Measurements from ENCODE around the gene TIMM13. TPM values are rescaled to one million over a fixed set of nuclear protein-coding genes. Genes with fewer than 3 reads are reported as not detected.

TIMM13 gene
- polyA plus RNA-seq, 2 of the 4 experiments (the other 2 are of a cell fraction) = 24.7 to 81.2 TPM

- Histone ChIP-seq H3K9me3 (no peaks in the 10 kb centered on the region), H3K4me3 (peak overlapping the region; percentile 95), H3K27ac (peak overlapping the region; percentile 89 to 96), H3K4me2 (peak overlapping the region; percentile 92), H3K4me1 (peaks cover 9% of the 10 kb centered on the region)
- TF ChIP-seq RCOR1 (IDR thresholded peaks at IDR 0.05; ENCODE audit: low read depth, low read length) (0 out of 2 replicates have a peak, but pooled peaks have one; percentile 57), MAX (IDR thresholded peaks at IDR 0.05) (peak; percentile 60; the same call in 1 of the 2 replicates), HDAC2 (IDR thresholded peaks at IDR 0.05) (peak; percentile 92), KDM1A (IDR thresholded peaks at IDR 0.05; ENCODE audit: low read depth) (peak; percentile 98), CHD4 (IDR thresholded peaks at IDR 0.05; ENCODE audit: borderline replicate concordance) (peak; percentile 92; the same call in 1 of the 2 replicates), MAFK (IDR thresholded peaks at IDR 0.05; ENCODE audit: partially characterized antibody) (no peak), EHF (CRISPR knock-in tag; IDR thresholded peaks at IDR 0.05) (no peak), TP53 (CRISPR knock-in tag; IDR thresholded peaks at IDR 0.05) (0 out of 2 replicates have a peak, but pooled peaks have one; percentile 9)
- POLR2A ChIA-PET = interaction anchor here (0.6 to 5.2 kb wide), 55 partner anchors 9 to 1341 kb away, joined by 3 to 211 read pairs (median 7); partner anchors contain the start of genes ABHD17A, LMNB2, PLEKHJ1 and THOP1
- CTCF ChIA-PET = interaction anchor here (0.6 to 10.5 kb wide), 6 partner anchors 8 to 137 kb away, joined by 3 to 156 read pairs (median 6); no protein-coding TSS in a partner anchor
- WGBS (ENCODE audit: missing lambda C conversion rate) = 0% methylated on average over 7 of the region's 45 CpGs
- peak in 1 of 2 experiments; percentile 76 for DNase-seq (ENCODE audit: low read depth in 1 of 2, low spot score in 1 of 2)
- ATAC-seq = peak; percentile 44 to 55
- FAIRE-seq = no peak
Measured at GRCh38 chr19:2475018-2475701, 47.8 kb upstream of the TIMM13 start.

- ChIA-PET POLR2A (interaction anchor here (0.7 to 5.2 kb wide), 7 partner anchors 50 to 162 kb away, joined by 5 to 211 read pairs (median 50); no protein-coding TSS in a partner anchor), CTCF (interaction anchor here (0.7 to 10.5 kb wide), 21 partner anchors 10 to 163 kb away, joined by 3 to 156 read pairs (median 4); partner anchors contain the start of gene LMNB2)
- peaks cover 15% of the 10 kb centered on the region for H3K4me1 ChIP-seq
- H3K4me2 ChIP-seq = peak overlapping the region; percentile 92
- peak overlapping the region; percentile 95 for H3K4me3 ChIP-seq
- peak; percentile 25 to 53 for ATAC-seq
- FAIRE-seq = no peak
- peak; percentile 62 to 82 for DNase-seq (ENCODE audit: low read depth in 1 of 2, low spot score in 1 of 2)
- peak overlapping the region; percentile 89 to 96 for H3K27ac ChIP-seq
- H3K9me3 ChIP-seq = no peaks in the 10 kb centered on the region
- WGBS (ENCODE audit: missing lambda C conversion rate) = 17% methylated on average over 21 of the region's 60 CpGs
- TF ChIP-seq BCL3 (IDR thresholded peaks at IDR 0.05) = no peak
- peak; percentile 88 to 98 for TF ChIP-seq RAD21 (conservative IDR thresholded peaks at IDR 0.05 in 1 of 2, IDR thresholded peaks at IDR 0.05 in 1 of 2)
- no peak for TF ChIP-seq CBX8 (IDR thresholded peaks at IDR 0.05)
- no peak for TF ChIP-seq MAFK (IDR thresholded peaks at IDR 0.05; ENCODE audit: partially characterized antibody)
- no peak for TF ChIP-seq MAZ (IDR thresholded peaks at IDR 0.05; ENCODE audit: borderline replicate concordance, low read depth, low read length)
- peak; percentile 86 for TF ChIP-seq CTCF (IDR thresholded peaks at IDR 0.05)
- no peak for TF ChIP-seq FOSB (CRISPR knock-in tag; IDR thresholded peaks at IDR 0.05)
- no peak for TF ChIP-seq POLR2A (IDR thresholded peaks at IDR 0.05; ENCODE audit: low read length)
- TF ChIP-seq RARB (CRISPR knock-in tag; IDR thresholded peaks at IDR 0.05) = no peak
- TF ChIP-seq HES2 (IDR thresholded peaks at IDR 0.05) = no peak
- TF ChIP-seq ZFP36 (IDR thresholded peaks at IDR 0.05; ENCODE audit: borderline replicate concordance, partially characterized antibody) = peak; percentile 54
- TF ChIP-seq ELK1 (IDR thresholded peaks at IDR 0.05; ENCODE audit: low read depth, low read length) = no peak
- TF ChIP-seq FOSL2 (IDR thresholded peaks at IDR 0.05) = no peak; the same call in 1 of the 2 replicates
- TF ChIP-seq FOSL2 (CRISPR knock-in tag; IDR thresholded peaks at IDR 0.05) = peak; percentile 87
- TF ChIP-seq FOXS1 (CRISPR knock-in tag; IDR thresholded peaks at IDR 0.05) = no peak
- TF ChIP-seq ZSCAN20 (CRISPR knock-in tag; IDR thresholded peaks at IDR 0.05) = no peak
- no peak for TF ChIP-seq EHMT2 (IDR thresholded peaks at IDR 0.05; ENCODE audit: low read depth)
- TF ChIP-seq JUN (IDR thresholded peaks at IDR 0.05) = peak in 1 of 2 experiments; percentile 30; a peak in 2 of 5 replicates
- no peak for TF ChIP-seq RFX5 (IDR thresholded peaks at IDR 0.05)
- no peak for TF ChIP-seq EHF (CRISPR knock-in tag; IDR thresholded peaks at IDR 0.05)
- 0 out of 2 replicates have a peak, but pooled peaks have one; percentile 58 for TF ChIP-seq MAX (IDR thresholded peaks at IDR 0.05)
- no peak for TF ChIP-seq HMGXB4 (CRISPR knock-in tag; IDR thresholded peaks at IDR 0.05; ENCODE audit: borderline replicate concordance)
- TF ChIP-seq CEBPB (IDR thresholded peaks at IDR 0.05) = peak in 1 of 2 experiments; percentile 43; a peak in 1 of 4 replicates
Measured at GRCh38 chr19:2474232-2475017, 47.0 kb upstream of the TIMM13 start.
